SU-DHL-6 (cell line): ENCODE data around the gene WDR5.

Source experiments
- H2AFZ ChIP-seq: fragments of 200-600 bp; sonication (generic); 2 replicates; pipeline ENCODE4 v1.6.1; 2014; ENCODE audit warnings: low read depth, mild to moderate bottlenecking, moderate library complexity, mixed read lengths, antibody characterized with exemption, low read length; ENCODE audit not compliant: severe bottlenecking
- H3F3A ChIP-seq: fragments of 200-600 bp; shearing (Covaris generic); 2 replicates; pipeline ENCODE4 v1.6.0; 2016; ENCODE audit warnings: antibody characterized with exemption, mild to moderate bottlenecking; ENCODE audit not compliant: insufficient read depth
- H3K27ac ChIP-seq: fragments of 200-600 bp; sonication (generic); 2 replicates; pipeline ENCODE4 v1.5.1; 2016; ENCODE audit warnings: low read depth, mild to moderate bottlenecking, low read length, moderate library complexity, mixed read lengths
- H3K27me3 ChIP-seq: fragments of 200-600 bp; sonication (generic), shearing (Covaris generic); 2 replicates; pipeline ENCODE4 v1.6.0; 2014; ENCODE audit warnings: mild to moderate bottlenecking, low read length
- H3K36me3 ChIP-seq: fragments of 200-600 bp; sonication (generic); 2 replicates; pipeline ENCODE4 v1.6.1; 2014; ENCODE audit warnings: mild to moderate bottlenecking, low read length, mixed read lengths
- H3K4me2 ChIP-seq: fragments of 300-600, 200-600 bp; shearing (Covaris generic), sonication (generic); 2 replicates; pipeline ENCODE4 v1.6.0; 2014; ENCODE audit warnings: low read length, low read depth, mild to moderate bottlenecking; ENCODE audit not compliant: poor library complexity, severe bottlenecking
- H3K4me3 ChIP-seq: fragments of 200-600 bp; sonication (generic); 2 replicates; pipeline ENCODE4 v1.5.1; 2014; ENCODE audit warnings: antibody characterized with exemption, low read length, mild to moderate bottlenecking, mixed read lengths; ENCODE audit not compliant: insufficient read depth, poor library complexity, severe bottlenecking
- H3K79me2 ChIP-seq: fragments of 200-600 bp; sonication (generic); 2 replicates; pipeline ENCODE4 v1.6.1; 2014; ENCODE audit warnings: mild to moderate bottlenecking, low read length, moderate library complexity; ENCODE audit not compliant: insufficient read depth
- H3K9ac ChIP-seq: fragments of 200-600 bp; sonication (generic); 2 replicates; pipeline ENCODE4 v1.7.0; 2014; ENCODE audit warnings: mild to moderate bottlenecking, low read length
- H3K9me2 ChIP-seq: fragments of 200-600 bp; sonication (generic); replicated peaks from 2 replicates; pipeline ENCODE4 v1.6.1; 2014; ENCODE audit warnings: low read length; ENCODE audit not compliant: insufficient read depth
- H3K9me3 ChIP-seq: fragments of 200-600 bp; sonication (generic); 2 replicates; pipeline ENCODE4 v1.6.1; 2014; ENCODE audit warnings: low read length, mixed read lengths; ENCODE audit not compliant: insufficient read depth
- H4K20me1 ChIP-seq: fragments of 200-600 bp; sonication (generic); 2 replicates; pipeline ENCODE4 v1.6.1; 2014; ENCODE audit warnings: low read depth, mild to moderate bottlenecking, antibody characterized with exemption, low read length, moderate library complexity, mixed read lengths
- EZH2phosphoT487 ChIP-seq: fragments of 200-600 bp; sonication (generic), shearing (Covaris generic); conservative IDR thresholded peaks from 2 replicates; pipeline ENCODE4 v1.6.1; 2018; ENCODE audit warnings: mild to moderate bottlenecking, antibody characterized with exemption, low read length, moderate library complexity, mixed read lengths
- TF ChIP-seq, protein P1 (sequence below): fragments of 200-600 bp; sonication (generic); IDR thresholded peaks from one replicate; pipeline ENCODE4 v1.5.1; 2017; ENCODE audit warnings: antibody characterized with exemption, mild to moderate bottlenecking, low read length, moderate library complexity; ENCODE audit not compliant: insufficient read depth, poor library complexity, severe bottlenecking

The WDR5 gene

DNA sequence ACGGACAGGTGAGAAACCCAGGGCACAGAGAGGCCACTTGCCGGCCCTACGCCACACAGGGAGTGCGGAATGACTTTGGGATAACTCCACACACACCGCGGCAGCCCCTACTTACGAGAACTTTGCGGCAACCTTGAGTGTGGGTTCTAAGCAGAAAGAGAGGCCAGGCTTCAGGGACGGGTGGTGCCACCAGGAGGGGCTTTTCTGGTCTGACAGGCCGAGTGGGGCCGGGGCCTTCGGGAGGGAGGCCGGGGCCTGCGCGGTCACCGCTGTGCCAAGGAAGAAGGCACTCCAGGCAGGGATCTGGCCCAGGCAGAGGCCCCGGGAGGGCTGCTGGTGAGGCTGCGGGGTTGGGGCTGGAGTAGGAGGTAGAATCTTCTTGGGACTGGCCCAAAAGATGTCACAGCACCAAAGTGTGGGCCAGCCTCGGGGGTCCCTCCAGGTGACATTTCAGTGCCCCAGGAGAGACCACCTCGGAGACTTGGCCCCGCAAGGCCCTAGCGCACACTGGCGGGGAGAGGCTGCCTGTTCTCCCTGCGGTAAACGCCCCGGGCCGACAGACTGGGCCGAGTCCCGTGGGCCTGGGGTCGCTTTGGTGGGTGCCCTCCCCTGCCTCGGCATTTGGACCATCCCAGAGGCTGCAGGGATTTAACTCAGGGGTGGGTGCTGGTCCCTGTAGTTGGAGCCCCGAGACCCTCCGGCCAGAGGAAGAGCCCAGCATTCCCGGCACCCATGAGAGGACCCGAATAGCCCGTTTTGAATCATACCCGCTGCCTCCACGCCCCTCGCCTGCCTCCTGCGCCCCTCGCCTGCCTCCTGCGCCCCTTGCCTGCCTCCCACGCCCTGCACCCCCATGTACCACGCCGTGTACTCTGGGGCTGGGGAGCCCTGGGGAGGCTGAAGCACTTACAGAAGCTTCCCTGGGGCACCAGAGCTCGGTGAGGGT lies 37.5 kb downstream of the WDR5 start:
- H4K20me1 ChIP-seq, result no peaks in the 10 kb centered on the region
- no peaks in the 10 kb centered on the region for H3K36me3 ChIP-seq
- H3F3A ChIP-seq, result no peaks in the 10 kb centered on the region
- TF ChIP-seq, protein P1, sequence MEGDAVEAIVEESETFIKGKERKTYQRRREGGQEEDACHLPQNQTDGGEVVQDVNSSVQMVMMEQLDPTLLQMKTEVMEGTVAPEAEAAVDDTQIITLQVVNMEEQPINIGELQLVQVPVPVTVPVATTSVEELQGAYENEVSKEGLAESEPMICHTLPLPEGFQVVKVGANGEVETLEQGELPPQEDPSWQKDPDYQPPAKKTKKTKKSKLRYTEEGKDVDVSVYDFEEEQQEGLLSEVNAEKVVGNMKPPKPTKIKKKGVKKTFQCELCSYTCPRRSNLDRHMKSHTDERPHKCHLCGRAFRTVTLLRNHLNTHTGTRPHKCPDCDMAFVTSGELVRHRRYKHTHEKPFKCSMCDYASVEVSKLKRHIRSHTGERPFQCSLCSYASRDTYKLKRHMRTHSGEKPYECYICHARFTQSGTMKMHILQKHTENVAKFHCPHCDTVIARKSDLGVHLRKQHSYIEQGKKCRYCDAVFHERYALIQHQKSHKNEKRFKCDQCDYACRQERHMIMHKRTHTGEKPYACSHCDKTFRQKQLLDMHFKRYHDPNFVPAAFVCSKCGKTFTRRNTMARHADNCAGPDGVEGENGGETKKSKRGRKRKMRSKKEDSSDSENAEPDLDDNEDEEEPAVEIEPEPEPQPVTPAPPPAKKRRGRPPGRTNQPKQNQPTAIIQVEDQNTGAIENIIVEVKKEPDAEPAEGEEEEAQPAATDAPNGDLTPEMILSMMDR, result no peak
- no peak for TF ChIP-seq EZH2phosphoT487
- no peak overlapping the region for H2AFZ ChIP-seq
- no peaks in the 10 kb centered on the region for H3K79me2 ChIP-seq
- no peaks in the 10 kb centered on the region for H3K9me3 ChIP-seq
- no peaks in the 10 kb centered on the region for H3K9me2 ChIP-seq
- no peaks in the 10 kb centered on the region for H3K27me3 ChIP-seq
- no peak overlapping the region for H3K9ac ChIP-seq
- H3K4me3 ChIP-seq, result no peak overlapping the region
- H3K27ac ChIP-seq, result no peak overlapping the region
- H3K4me2 ChIP-seq, result no peak overlapping the region

DNA sequence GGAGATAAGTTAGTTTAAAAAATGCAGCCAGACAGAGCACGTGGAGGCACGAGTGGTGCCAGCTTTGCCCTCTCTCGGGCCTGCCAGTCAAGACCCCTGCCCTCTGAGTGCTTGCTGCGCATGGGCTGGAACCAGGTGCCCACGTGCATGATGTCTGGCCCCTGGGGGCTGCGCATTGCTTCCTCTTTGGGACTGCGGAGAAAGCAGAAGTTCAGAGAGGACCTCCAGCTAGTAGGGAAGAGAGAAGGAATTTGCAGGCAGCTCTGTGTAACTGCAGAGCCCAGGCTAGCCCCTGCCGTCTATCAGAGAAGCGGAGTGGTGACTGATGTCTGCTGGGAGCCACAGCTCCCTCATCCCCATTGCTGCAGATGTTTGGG lies 38.2 kb downstream of the WDR5 start:
- H3K27me3 ChIP-seq, result no peaks in the 10 kb centered on the region
- no peaks in the 10 kb centered on the region for H3K79me2 ChIP-seq
- no peaks in the 10 kb centered on the region for H4K20me1 ChIP-seq
- no peaks in the 10 kb centered on the region for H3K36me3 ChIP-seq
- TF ChIP-seq, protein P1, result no peak
- TF ChIP-seq EZH2phosphoT487, result no peak
- H3K9me3 ChIP-seq, result no peaks in the 10 kb centered on the region
- no peak overlapping the region for H3K27ac ChIP-seq
- no peaks in the 10 kb centered on the region for H3F3A ChIP-seq
- H3K4me3 ChIP-seq, result no peak overlapping the region
- no peak overlapping the region for H3K9ac ChIP-seq
- no peaks in the 10 kb centered on the region for H3K9me2 ChIP-seq
- H3K4me2 ChIP-seq, result no peak overlapping the region
- no peak overlapping the region for H2AFZ ChIP-seq

DNA sequence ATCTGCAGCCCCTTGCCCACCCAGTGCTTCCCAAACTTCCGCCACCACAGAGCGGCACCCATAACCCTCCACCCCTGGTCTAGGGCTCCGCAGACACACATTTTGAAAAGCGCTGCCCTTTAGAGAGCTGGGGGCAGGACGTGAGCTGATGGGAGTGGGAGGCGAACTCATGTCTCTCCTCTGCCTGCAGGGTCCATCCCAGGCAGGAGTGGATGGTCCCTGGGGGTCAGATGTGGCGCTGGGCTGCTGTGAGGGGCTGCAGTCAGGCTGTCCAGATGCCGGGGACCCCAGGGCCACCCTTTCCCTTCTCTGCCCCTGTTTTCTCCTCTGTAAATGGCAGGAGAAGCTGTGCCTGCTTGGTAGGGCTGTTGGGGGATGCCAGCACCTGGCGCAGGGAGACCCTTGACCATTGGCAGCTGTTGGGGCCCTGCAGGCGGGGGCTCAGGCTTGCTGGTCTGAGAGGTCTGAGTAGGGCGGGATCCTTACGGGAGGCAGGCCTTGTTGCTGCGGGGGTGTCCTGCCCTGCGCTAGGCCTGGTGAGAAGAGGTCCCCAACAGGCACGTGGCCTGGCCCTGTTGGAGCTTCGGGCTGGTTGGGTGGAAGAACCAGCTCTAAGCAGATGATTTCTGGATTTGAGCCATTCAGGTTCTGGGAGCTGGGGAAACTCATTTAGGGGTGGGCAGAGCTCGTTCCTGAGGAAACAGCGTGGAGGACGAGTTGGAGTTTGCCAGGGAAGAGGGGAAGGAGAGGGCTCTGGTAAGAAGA lies 38.8 kb downstream of the WDR5 start:
- TF ChIP-seq, protein P1, result no peak
- no peak for TF ChIP-seq EZH2phosphoT487
- H3K4me2 ChIP-seq, result no peak overlapping the region
- H3F3A ChIP-seq, result no peaks in the 10 kb centered on the region
- H3K79me2 ChIP-seq, result no peaks in the 10 kb centered on the region
- H3K27ac ChIP-seq, result no peak overlapping the region
- no peak overlapping the region for H3K4me3 ChIP-seq
- H4K20me1 ChIP-seq, result no peaks in the 10 kb centered on the region
- H3K9ac ChIP-seq, result no peak overlapping the region
- H3K9me2 ChIP-seq, result no peaks in the 10 kb centered on the region
- no peaks in the 10 kb centered on the region for H3K36me3 ChIP-seq
- H3K27me3 ChIP-seq, result no peaks in the 10 kb centered on the region
- no peak overlapping the region for H2AFZ ChIP-seq
- no peaks in the 10 kb centered on the region for H3K9me3 ChIP-seq
